Liver (tissue), 9 donors: ENCODE measurements around the gene CSNK1D. TPM values are rescaled to one million over a fixed set of nuclear protein-coding genes. Genes with fewer than 3 reads are reported as not detected.

ENCODE experiments used
- DNase-seq: peaks from one replicate; pipeline ENCODE4 v3.0.0-alpha.2; 2017; ENCODE audit warnings: low spot score
- H3K27ac ChIP-seq, 2 donors: one replicate each; pipeline ENCODE4 v1.7.0; 2013; ENCODE audit warnings: inconsistent platforms in 2 of 2, low read length in 2 of 2, control low read depth in 1 of 2, low read depth in 1 of 2, mild to moderate bottlenecking in 1 of 2
- H3K27me3 ChIP-seq, 4 donors: one replicate each; pipeline versions ENCODE4 v1.6.1 to v1.7.0; 2013; ENCODE audit warnings: low read length in 3 of 4, inconsistent platforms in 1 of 4, mild to moderate bottlenecking in 1 of 4, moderate library complexity in 1 of 4; ENCODE audit not compliant: control insufficient read depth in 4 of 4, insufficient read depth in 4 of 4
- H3K36me3 ChIP-seq, 4 donors: one replicate each; pipeline versions ENCODE4 v1.6.1 to v1.7.0; 2013; ENCODE audit warnings: low read length in 3 of 4, mild to moderate bottlenecking in 3 of 4, low read depth in 1 of 4, moderate library complexity in 1 of 4; ENCODE audit not compliant: control insufficient read depth in 4 of 4, insufficient read depth in 3 of 4
- H3K4me1 ChIP-seq, 4 donors: one replicate each; pipeline versions ENCODE4 v1.6.1 to v1.7.0; 2013; ENCODE audit warnings: low read length in 3 of 4, mild to moderate bottlenecking in 3 of 4, moderate library complexity in 1 of 4; ENCODE audit not compliant: control insufficient read depth in 4 of 4, insufficient read depth in 4 of 4
- H3K4me3 ChIP-seq, 3 donors: one replicate each; pipeline versions ENCODE4 v1.6.1 to v1.7.0; 2013; ENCODE audit warnings: low read length in 3 of 3, control low read depth in 1 of 3, low read depth in 1 of 3, mild to moderate bottlenecking in 1 of 3
- H3K9ac ChIP-seq, 2 donors: one replicate each; pipeline ENCODE4 v1.7.0; 2013; ENCODE audit warnings: low read length in 2 of 2, mild to moderate bottlenecking in 2 of 2, moderate library complexity in 2 of 2, control low read depth in 1 of 2, low read depth in 1 of 2
- H3K9me3 ChIP-seq, 4 donors: one replicate each; pipeline versions ENCODE4 v1.6.1 to v1.7.0; 2013; ENCODE audit warnings: low read length in 3 of 4; ENCODE audit not compliant: control insufficient read depth in 4 of 4
- CTCF ChIP-seq: fragments of 150-350 bp; IDR thresholded peaks from 2 replicates; pipeline ENCODE4 v1.5.1; 2017; ENCODE audit warnings: improper control_type of control experiment, low read depth, low read length; ENCODE audit not compliant: missing input control
- EGR1 ChIP-seq, 2 donors: IDR thresholded peaks; 2 replicates each; pipeline ENCODE4 v1.6.1; 2016 to 2018; ENCODE audit warnings: antibody characterized with exemption in 2 of 2, low read depth in 2 of 2
- FOXA1 ChIP-seq: IDR thresholded peaks from 2 replicates; pipeline ENCODE4 v1.6.1; 2016; ENCODE audit warnings: antibody characterized with exemption
- FOXA2 ChIP-seq: IDR thresholded peaks from 2 replicates; pipeline ENCODE4 v1.6.1; 2016; ENCODE audit warnings: antibody characterized with exemption
- GABPA ChIP-seq, 2 donors: IDR thresholded peaks in 1 of 2; conservative IDR thresholded peaks in 1 of 2; 2 replicates each; pipeline ENCODE4 v1.6.1; 2016; ENCODE audit warnings: antibody characterized with exemption in 2 of 2, mild to moderate bottlenecking in 1 of 2, moderate library complexity in 1 of 2
- HNF4A ChIP-seq, 2 donors: conservative IDR thresholded peaks; 2 replicates each; pipeline ENCODE4 v1.6.1; 2016; ENCODE audit warnings: antibody characterized with exemption in 2 of 2, mild to moderate bottlenecking in 2 of 2
- HNF4G ChIP-seq: IDR thresholded peaks from 2 replicates; pipeline ENCODE4 v1.6.1; 2016; ENCODE audit warnings: antibody characterized with exemption
- JUND ChIP-seq, 2 donors: IDR thresholded peaks; 2 replicates each; pipeline ENCODE4 v1.6.1; 2016; ENCODE audit warnings: antibody characterized with exemption in 2 of 2
- NR2F2 ChIP-seq: IDR thresholded peaks from 2 replicates; pipeline ENCODE4 v1.6.1; 2016; ENCODE audit warnings: antibody characterized with exemption
- RAD21 ChIP-seq, 2 donors: IDR thresholded peaks; 2 replicates each; pipeline ENCODE4 v1.6.1; 2016; ENCODE audit warnings: antibody characterized with exemption in 2 of 2, mild to moderate bottlenecking in 2 of 2
- REST ChIP-seq: IDR thresholded peaks from 2 replicates; pipeline ENCODE4 v1.6.1; 2016; ENCODE audit warnings: antibody characterized with exemption, mild to moderate bottlenecking
- RXRA ChIP-seq, 2 donors: IDR thresholded peaks; 2 replicates each; pipeline ENCODE4 v1.6.1; 2017 to 2018; ENCODE audit warnings: antibody characterized with exemption in 2 of 2, mild to moderate bottlenecking in 1 of 2
- SP1 ChIP-seq: IDR thresholded peaks from 2 replicates; pipeline ENCODE4 v1.6.1; 2018; ENCODE audit warnings: antibody characterized with exemption, mild to moderate bottlenecking
- TAF1 ChIP-seq: conservative IDR thresholded peaks from 2 replicates; pipeline ENCODE4 v1.6.1; 2016; ENCODE audit warnings: antibody characterized with exemption, mild to moderate bottlenecking
- YY1 ChIP-seq: IDR thresholded peaks from 2 replicates; pipeline ENCODE4 v1.6.1; 2016; ENCODE audit warnings: antibody characterized with exemption, mild to moderate bottlenecking
- WGBS: extraction: QIAGEN DNeasy Blood & Tissue Kit; methylation state at CpG from one replicate; pipeline ENCODE4 v1.1.7; 2013; 5-methylcytosine and 5-hydroxymethylcytosine counted together
- polyA plus RNA-seq, 2 donors: library from polyadenylated mRNA; stranded (reverse) in 1 of 2; unstranded in 1 of 2; fragments of 200-250 nt in 1 of 2; fragments of >200 nt in 1 of 2; fragmentation: Nextera tagmentation in 1 of 2; extraction: Ambion mirVana in 1 of 2; gene quantifications; one replicate each; pipeline versions ENCODE4 v1.2.1 to v1.2.3, GENCODE V29; 2013 to 2015
- total RNA-seq, 2 donors: library from RNA; depleted of rRNA; stranded (reverse); fragments of >200 nt; gene quantifications; one replicate each; pipeline ENCODE4 v1.2.3, GENCODE V29; 2014
- TF ChIP-seq, protein P1 (sequence below): IDR thresholded peaks from 2 replicates; pipeline ENCODE4 v1.6.1; 2016; ENCODE audit warnings: antibody characterized with exemption
- TF ChIP-seq, protein P2 (sequence below): IDR thresholded peaks from 2 replicates; pipeline ENCODE4 v1.6.1; 2016; ENCODE audit warnings: antibody characterized with exemption
- donor health status: healthy.
- donor health status: healthy.
- donor health status: healthy.
- donor health status: healthy.
- donor health status: healthy.

CSNK1D gene
- total and polyA plus RNA-seq, 4 donors, result 22.0 to 49.0 (median 34.2) TPM

- Histone ChIP-seq H3K27me3 (no peaks in the 10 kb centered on the region), H3K9me3 (no peaks in the 10 kb centered on the region), H3K27ac (no peak overlapping the region), H3K4me3 (no peak overlapping the region), H3K9ac (no peak overlapping the region), H3K4me1 (no peaks in the 10 kb centered on the region), H3K36me3 (peaks cover 0 to 12% (median 0%) of the 10 kb centered on the region in 4 donors)
- WGBS, result 96% methylated on average over 12 of the region's 12 CpGs
- no peak for TF ChIP-seq FOXA1
- TF ChIP-seq, protein P1, sequence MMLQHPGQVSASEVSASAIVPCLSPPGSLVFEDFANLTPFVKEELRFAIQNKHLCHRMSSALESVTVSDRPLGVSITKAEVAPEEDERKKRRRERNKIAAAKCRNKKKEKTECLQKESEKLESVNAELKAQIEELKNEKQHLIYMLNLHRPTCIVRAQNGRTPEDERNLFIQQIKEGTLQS, result no peak
- TF ChIP-seq JUND (IDR thresholded peaks at IDR 0.05), result no peak
- TF ChIP-seq RAD21 (IDR thresholded peaks at IDR 0.05), result no peak
- no peak for TF ChIP-seq NR2F2
- no peak for TF ChIP-seq HNF4G
- no peak for TF ChIP-seq CTCF
- TF ChIP-seq YY1, result no peak
- no peak for TF ChIP-seq EGR1 (IDR thresholded peaks at IDR 0.05; ENCODE audit: low read depth in 2 of 2)
- no peak for TF ChIP-seq REST
- no peak for TF ChIP-seq TAF1
- TF ChIP-seq, protein P2, sequence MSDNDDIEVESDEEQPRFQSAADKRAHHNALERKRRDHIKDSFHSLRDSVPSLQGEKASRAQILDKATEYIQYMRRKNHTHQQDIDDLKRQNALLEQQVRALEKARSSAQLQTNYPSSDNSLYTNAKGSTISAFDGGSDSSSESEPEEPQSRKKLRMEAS, result no peak
- DNase-seq, result no peak
Measured at GRCh38 chr17:82199496-82199895, 74.0 kb downstream of the CSNK1D start.

DNA sequence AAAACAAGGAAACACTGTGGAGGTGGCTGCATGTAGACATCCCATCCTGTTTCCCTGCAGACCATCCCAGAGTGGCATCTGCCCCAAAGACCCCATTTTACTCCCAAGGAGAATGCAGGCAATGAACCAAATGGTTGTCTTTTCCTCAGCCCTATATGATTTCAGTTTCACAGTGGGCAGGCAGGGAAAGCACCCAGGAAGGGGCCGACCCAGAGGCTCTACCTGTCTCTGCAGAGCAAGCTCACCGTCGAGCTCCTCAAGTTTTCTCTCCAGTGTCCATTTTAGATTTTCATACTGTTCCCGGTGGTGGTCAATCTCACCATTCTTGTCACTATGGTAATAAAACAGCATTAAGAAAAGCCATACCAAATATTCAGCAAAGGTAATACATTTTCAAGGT lies 75.4 kb downstream of the CSNK1D start:
- H3K9ac ChIP-seq, result no peak overlapping the region
- no peak overlapping the region for H3K4me3 ChIP-seq
- no peak for DNase-seq
- no peaks in the 10 kb centered on the region for H3K4me1 ChIP-seq
- no peaks in the 10 kb centered on the region for H3K27me3 ChIP-seq
- peaks cover 0 to 15% (median under 1%) of the 10 kb centered on the region in 4 donors for H3K36me3 ChIP-seq
- 89% methylated on average over 4 of the region's 4 CpGs for WGBS
- H3K27ac ChIP-seq, result no peak overlapping the region
- H3K9me3 ChIP-seq, result no peaks in the 10 kb centered on the region
- TF ChIP-seq REST, result no peak
- TF ChIP-seq CTCF, result no peak
- no peak for TF ChIP-seq HNF4A (conservative IDR thresholded peaks at IDR 0.05)
- TF ChIP-seq YY1, result no peak
- TF ChIP-seq, protein P2, result no peak
- TF ChIP-seq HNF4G, result no peak
- TF ChIP-seq FOXA2, result no peak
- no peak for TF ChIP-seq TAF1
- no peak for TF ChIP-seq NR2F2
- TF ChIP-seq RXRA (IDR thresholded peaks at IDR 0.05), result no peak
- TF ChIP-seq EGR1 (IDR thresholded peaks at IDR 0.05; ENCODE audit: low read depth in 2 of 2), result no peak
- TF ChIP-seq GABPA (IDR thresholded peaks at IDR 0.05 in 1 of 2, conservative IDR thresholded peaks at IDR 0.05 in 1 of 2), result no peak
- no peak for TF ChIP-seq RAD21 (IDR thresholded peaks at IDR 0.05)
- no peak for TF ChIP-seq SP1
- TF ChIP-seq, protein P1, result no peak
